ENCODE data around the gene VWA2.

Gene VWA2

DNA sequence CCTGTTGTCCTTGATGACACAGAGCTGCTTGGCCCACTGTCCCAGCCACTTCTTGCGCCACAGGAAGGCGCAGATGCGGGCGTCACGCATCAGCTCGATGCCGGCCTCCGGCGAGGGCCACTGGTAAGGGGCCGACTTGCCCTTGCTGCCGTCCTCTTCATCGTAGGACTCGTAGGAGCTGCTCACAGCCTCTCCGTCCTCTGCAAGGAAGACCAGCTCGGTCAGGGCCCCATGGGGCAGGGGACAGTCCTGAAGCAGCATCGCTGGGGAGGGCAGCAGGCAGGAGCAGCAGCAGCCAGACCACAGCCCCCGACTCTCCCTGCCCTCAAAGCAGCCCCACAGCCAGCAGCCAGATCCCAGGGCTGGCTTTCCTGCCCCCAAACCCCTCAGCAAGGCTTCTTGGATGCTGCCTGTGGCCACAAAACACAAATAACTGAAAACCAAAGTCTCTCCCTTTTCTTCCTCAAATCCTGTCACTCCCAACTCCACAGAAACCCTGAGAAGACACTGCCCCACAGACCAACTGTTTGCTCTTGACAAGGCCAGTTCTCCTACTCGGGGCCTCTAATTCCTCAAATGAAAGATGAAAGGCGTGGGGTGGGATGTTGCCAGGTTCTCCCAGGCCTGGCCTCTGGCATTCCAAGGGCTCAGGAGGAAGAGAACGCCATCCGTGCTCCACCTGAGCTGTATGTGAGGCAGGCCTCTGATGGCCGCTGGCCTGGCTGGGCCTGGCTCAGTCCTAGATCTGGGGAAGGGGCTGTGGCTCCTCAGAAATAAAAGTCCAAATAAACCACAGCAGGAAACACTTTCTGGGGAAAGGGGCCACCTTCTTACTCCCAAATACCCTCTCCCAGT, 76.7 kb downstream of the VWA2 start:
- H3K27ac ChIP-seq: no peak overlapping the region
- TF ChIP-seq, protein P1, sequence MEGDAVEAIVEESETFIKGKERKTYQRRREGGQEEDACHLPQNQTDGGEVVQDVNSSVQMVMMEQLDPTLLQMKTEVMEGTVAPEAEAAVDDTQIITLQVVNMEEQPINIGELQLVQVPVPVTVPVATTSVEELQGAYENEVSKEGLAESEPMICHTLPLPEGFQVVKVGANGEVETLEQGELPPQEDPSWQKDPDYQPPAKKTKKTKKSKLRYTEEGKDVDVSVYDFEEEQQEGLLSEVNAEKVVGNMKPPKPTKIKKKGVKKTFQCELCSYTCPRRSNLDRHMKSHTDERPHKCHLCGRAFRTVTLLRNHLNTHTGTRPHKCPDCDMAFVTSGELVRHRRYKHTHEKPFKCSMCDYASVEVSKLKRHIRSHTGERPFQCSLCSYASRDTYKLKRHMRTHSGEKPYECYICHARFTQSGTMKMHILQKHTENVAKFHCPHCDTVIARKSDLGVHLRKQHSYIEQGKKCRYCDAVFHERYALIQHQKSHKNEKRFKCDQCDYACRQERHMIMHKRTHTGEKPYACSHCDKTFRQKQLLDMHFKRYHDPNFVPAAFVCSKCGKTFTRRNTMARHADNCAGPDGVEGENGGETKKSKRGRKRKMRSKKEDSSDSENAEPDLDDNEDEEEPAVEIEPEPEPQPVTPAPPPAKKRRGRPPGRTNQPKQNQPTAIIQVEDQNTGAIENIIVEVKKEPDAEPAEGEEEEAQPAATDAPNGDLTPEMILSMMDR (conservative IDR thresholded peaks at IDR 0.05): no peak

DNA sequence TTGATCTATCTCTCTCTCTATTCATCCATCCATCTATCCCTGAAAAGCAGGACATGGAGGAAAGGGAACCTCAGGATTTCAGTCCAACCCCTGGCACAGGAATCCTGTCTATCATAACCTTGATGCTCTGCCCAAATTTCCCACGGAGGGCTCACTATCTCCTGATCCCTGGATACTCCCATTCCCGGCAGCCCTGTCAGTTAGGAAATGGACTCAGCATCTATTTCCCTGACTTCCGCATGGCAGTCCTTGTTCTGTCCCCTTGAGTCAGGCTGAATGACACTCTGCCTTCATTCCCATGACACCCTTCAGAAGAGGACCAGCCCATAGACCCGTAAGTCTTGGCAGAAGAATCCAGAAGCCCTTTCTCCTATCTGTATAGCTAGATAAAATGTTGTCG, 77.7 kb downstream of the VWA2 start:
- no peak overlapping the region for H3K27ac ChIP-seq
- TF ChIP-seq, protein P1 (conservative IDR thresholded peaks at IDR 0.05): no peak

DNA sequence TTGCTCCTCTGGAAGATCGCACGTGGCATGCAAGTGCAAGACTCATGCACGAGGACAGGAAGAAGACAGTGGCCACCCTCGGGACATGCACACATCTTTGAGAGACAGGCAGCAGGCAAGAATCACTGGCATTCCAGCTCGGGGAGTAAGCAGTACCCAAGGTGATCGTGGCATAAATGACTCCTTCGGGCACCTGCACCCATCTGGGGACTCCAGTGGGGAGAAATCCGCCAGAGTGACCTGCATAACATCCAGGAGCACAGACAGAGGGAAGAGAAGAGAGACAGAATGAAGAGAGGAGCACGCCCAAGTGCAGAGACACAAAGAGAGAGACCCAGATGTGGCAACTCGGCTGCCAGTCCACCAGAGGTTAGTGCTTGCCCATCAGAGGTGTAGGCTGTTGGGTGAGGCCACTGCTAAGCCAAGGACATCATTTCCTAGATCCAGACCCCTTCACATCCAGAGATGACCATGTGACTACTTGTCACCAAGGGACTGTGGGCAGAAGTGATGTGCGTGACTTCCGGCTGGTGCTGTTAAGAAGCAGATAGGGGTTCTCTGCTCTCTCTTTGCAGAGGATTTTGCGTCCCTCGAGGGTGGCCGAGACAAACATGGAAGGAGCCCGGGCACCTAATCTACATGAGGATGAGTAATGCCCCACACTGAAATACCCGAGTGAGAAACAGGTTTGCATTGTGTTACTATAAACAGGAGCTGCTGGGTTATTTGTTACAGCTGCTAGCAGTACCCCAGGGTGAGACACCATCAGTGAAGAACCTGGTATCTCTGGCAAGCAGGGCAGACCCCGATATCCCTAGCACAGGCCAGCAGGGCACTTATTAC, 80.6 kb downstream of the VWA2 start:
- TF ChIP-seq, protein P1 (conservative IDR thresholded peaks at IDR 0.05): no peak
- no peak overlapping the region for H3K27ac ChIP-seq

DNA sequence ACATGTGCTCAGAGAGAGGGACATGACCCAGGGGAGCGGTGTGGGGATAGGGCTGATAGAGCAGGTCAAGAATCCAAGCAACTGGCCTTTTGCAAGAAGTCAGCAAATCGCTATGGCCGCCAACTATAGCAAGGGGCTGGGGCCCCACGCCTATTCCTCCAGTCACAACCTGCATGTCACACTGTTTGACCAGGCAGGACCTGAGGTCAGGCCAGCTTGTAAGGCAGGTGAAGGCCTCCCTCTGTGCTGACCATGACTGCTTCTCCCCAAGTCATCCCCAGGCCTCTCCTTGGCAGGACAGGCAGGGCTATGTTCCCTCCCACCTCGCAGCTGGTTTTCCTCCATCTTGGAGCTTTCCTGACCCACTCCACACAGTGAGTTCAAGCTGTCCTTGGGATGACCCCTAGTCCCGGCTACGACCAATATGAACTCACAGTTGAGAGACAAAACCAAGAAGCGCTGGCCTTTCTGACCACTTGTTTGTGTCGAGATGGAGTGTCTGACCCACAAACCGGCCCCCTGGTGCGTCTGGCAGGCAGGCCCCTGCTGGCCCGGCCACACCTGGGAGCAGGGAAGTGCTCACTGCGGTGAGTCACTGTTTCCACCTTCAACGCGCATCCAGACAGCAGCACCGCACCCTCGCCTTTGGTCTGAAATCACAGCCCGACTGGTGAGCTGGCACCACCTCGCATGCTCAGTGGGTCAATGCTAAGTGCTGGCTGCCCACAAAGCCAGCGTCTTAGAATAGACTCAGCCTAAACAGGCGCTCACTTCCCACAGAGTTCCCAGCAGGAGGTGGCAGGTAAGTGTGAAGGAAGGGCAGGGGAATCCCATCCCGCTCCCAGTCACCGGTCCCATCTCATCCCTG, 81.4 kb downstream of the VWA2 start:
- TF ChIP-seq, protein P1 (conservative IDR thresholded peaks at IDR 0.05): no peak
- no peak overlapping the region for H3K27ac ChIP-seq

DNA sequence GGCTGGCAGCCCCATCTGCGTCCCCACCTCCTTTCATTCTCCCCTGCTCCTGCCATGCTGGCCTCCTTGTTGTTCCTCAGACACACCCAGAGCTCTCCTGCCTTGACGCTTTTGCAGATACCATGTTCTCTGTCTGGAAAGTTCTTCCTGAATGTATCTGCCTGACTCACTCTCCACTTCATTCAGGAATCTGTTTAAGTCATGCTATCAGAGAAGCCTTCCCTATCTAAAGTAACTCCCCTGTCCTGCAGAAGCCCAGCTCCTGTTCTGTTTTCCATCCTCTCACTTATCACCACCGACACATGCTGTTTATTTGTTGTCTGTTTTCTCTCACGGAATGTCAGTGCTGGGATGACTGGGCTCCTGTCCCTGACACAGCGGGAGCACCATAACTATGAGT, 83.3 kb downstream of the VWA2 start:
- no peak overlapping the region for H3K27ac ChIP-seq
- TF ChIP-seq, protein P1 (conservative IDR thresholded peaks at IDR 0.05): no peak

DNA sequence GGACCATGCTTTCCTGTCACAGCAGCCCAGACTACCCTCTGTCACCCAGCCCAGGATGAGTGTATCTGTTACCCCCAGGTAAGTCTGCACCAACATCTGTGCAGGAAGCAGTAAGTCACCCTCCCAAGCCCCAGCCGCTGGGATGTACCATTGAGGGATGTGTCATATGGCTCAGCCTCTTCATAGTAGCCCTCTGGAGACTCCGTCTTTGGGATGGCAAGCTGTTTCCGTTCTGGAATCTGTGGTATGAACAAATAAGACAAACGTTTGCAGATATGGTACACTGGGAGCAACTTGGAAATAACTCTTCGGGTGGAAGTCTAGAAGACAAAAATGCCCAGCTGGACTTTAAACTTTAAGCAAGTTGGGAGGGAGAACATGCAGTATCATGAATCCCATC, 84.0 kb downstream of the VWA2 start:
- TF ChIP-seq, protein P1 (conservative IDR thresholded peaks at IDR 0.05): no peak
- H3K27ac ChIP-seq: no peak overlapping the region
